ENCODE results near the gene GREB1. TPM values are rescaled to one million over a fixed set of nuclear protein-coding genes. Genes with fewer than 3 reads are reported as not detected.

Gene GREB1
- total RNA-seq, 4 donors from 2014 or later = 3.0 to 6.1 (median 4.3) TPM

DNA sequence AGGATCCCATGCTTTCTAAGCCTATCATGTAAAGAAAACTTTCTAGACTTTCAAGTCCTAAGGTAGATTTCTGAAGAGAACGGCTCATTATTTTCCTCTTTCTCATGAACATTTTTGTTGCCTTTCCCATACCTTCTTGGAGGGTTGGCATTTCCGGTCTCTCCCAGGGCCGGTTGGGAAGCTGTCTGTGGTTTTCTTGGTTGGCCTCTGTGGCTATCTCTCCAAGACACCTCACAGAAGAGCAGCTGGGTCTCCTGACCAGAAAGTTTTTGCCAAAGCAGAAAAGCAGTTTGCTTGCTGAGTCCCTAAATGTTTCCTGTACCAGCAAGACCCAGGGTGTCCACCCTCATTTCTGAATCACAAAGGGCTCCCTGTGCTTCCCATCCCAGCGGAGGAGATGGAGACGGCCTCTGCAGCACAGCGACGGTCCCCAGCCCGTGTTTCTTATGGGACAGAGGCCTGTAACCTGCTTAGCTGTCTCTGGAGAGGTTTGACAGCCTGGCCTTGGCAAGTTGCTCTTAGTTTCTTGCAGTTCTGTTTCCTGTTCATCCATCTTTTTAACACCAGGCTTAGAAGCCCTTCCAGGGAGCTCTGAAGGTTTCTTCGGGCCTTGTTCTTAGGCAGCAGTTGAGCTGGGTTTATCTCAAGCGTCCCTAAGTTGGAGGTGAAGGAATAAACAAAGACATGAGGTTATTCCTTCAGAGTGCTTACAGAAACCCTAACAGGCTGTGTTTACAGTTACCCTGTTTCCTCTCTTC is 39.8 kb downstream of the GREB1 start:
- WGBS = 75% methylated on average over 10 of the region's 10 CpGs
- TF ChIP-seq POLR2AphosphoS5 (IDR thresholded peaks at IDR 0.05) (no peak), EP300 (IDR thresholded peaks at IDR 0.05) (no peak), POLR2A (IDR thresholded peaks at IDR 0.05) (no peak)
- TF ChIP-seq, protein P1, sequence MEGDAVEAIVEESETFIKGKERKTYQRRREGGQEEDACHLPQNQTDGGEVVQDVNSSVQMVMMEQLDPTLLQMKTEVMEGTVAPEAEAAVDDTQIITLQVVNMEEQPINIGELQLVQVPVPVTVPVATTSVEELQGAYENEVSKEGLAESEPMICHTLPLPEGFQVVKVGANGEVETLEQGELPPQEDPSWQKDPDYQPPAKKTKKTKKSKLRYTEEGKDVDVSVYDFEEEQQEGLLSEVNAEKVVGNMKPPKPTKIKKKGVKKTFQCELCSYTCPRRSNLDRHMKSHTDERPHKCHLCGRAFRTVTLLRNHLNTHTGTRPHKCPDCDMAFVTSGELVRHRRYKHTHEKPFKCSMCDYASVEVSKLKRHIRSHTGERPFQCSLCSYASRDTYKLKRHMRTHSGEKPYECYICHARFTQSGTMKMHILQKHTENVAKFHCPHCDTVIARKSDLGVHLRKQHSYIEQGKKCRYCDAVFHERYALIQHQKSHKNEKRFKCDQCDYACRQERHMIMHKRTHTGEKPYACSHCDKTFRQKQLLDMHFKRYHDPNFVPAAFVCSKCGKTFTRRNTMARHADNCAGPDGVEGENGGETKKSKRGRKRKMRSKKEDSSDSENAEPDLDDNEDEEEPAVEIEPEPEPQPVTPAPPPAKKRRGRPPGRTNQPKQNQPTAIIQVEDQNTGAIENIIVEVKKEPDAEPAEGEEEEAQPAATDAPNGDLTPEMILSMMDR (IDR thresholded peaks at IDR 0.05) = no peak
- Histone ChIP-seq H3K36me3 (no peaks in the 10 kb centered on the region), H3K27me3 (no peaks in the 10 kb centered on the region), H3K4me1 (peaks cover 4% of the 10 kb centered on the region), H3K9me3 (no peaks in the 10 kb centered on the region), H3K4me3 (no peak overlapping the region), H3K27ac (no peak overlapping the region)
- no peak for DNase-seq (ENCODE audit: low spot score in 2 of 2)

DNA sequence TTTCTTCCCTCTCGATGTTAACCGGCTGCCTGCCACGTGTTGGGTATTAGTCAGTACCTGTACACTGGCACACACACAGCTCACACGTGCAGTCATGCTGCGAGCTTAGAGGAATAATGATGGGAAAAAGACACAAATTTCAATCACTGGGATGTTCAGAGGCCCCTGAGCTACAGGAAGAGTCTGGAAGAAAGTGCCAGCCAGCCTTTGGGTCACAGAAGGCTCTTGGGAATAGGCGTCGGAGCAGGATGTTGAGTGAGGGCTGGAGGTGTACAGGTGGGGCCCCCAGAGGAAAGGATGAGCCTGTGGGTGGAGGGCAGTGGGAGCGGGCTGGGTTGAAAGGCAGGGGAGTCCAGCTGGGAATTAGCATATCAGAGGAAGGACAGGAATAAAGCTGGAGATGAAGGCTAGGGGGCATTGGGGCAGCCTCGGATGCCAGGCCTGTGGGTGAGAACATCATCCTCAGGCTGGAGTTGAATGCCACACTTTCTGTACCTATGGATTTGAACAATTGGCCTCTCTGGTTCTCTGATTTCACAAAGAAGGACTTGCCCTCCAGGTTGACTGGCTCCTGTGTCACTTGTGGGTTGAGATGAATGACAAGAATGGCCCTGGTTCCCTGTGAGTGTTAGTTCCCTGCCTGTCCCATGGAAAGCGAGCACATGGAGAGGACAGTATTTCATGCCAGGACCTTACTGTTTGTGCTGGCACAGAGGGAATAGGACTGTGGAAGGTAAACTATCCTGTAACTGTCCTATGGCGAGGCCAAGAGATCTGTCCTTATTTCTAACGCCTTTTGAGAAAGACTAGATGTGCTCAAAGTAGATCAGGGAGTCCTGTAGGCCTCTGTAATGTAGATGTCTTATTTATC is 40.6 kb downstream of the GREB1 start:
- no peak overlapping the region for H3K27ac ChIP-seq
- no peaks in the 10 kb centered on the region for H3K36me3 ChIP-seq
- H3K27me3 ChIP-seq = no peaks in the 10 kb centered on the region
- WGBS = 82% methylated on average over 12 of the region's 12 CpGs
- H3K4me3 ChIP-seq = no peak overlapping the region
- TF ChIP-seq POLR2A (IDR thresholded peaks at IDR 0.05) (no peak), POLR2AphosphoS5 (IDR thresholded peaks at IDR 0.05) (no peak), EP300 (IDR thresholded peaks at IDR 0.05) (no peak)
- TF ChIP-seq, protein P1 (IDR thresholded peaks at IDR 0.05) = no peak
- H3K4me1 ChIP-seq = peaks cover 4% of the 10 kb centered on the region
- H3K9me3 ChIP-seq = no peaks in the 10 kb centered on the region
- DNase-seq (ENCODE audit: low spot score in 2 of 2) = no peak

DNA sequence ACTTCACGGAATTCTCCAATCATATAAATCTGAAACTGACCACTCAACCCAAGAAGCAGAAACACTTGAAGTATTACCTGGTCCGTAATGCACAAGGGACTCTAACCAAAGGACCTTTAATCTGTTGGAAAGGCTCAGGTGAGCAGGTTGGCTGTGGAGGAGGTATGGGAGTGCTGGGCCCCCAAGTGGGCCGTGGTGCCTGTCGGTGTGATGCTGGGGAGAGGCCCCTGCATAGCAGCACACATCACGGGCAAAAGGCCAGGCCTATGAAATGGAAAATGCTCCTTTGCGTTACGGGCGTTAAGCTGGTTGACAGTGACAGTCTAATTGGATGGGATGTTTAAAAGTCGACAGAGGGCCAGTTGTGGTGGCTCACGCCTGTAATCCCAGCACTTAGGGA is 42.6 kb downstream of the GREB1 start:
- no peak for DNase-seq (ENCODE audit: low spot score in 2 of 2)
- H3K36me3 ChIP-seq = no peaks in the 10 kb centered on the region
- no peak for TF ChIP-seq EP300 (IDR thresholded peaks at IDR 0.05)
- H3K4me3 ChIP-seq = no peak overlapping the region
- H3K27ac ChIP-seq = no peak overlapping the region
- WGBS = 96% methylated on average over 10 of the region's 10 CpGs
- H3K4me1 ChIP-seq = peaks cover 5% of the 10 kb centered on the region
- no peaks in the 10 kb centered on the region for H3K27me3 ChIP-seq
- no peaks in the 10 kb centered on the region for H3K9me3 ChIP-seq

DNA sequence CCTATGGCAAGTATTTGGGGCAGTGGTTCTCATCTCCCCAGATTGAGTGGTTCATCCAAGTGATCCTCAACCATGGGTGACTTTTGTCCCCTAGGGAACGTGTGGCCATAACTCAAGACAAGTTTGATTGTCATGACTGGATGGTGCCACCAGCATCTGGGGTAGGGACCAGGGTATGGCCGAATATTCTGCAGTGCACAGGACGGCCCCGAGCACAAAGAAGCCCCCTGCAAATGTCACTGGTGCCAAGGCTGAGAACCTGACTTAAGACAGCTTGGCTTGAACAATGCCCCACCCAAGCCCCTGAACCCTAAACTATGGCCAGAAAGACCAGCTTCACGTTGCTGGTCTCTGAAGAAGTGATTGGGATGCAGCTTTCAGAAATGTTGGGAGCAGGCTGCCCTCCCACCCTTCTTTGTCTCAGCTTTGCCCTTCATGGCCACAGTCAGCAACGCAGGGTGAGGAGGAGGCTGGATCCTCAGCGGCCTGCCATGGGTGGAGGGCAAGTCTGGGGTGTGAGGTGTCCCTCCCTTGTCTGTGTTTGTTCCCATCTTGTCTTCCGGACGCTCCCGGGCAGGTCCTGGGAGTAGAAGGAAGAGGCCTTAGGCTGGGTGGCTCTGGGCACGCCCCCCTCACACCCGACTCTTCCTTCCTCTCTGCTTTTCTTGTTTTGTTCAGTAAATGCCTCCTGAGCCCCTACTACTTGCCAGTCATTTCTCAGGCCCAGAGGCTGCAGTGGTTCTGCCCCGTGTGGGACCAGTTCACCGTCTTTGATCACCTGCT is 43.4 kb downstream of the GREB1 start:
- Histone ChIP-seq H3K27me3 (no peaks in the 10 kb centered on the region), H3K4me3 (no peak overlapping the region), H3K36me3 (no peaks in the 10 kb centered on the region), H3K4me1 (peaks cover 14% of the 10 kb centered on the region), H3K9me3 (no peaks in the 10 kb centered on the region), H3K27ac (no peak overlapping the region)
- TF ChIP-seq POLR2A (IDR thresholded peaks at IDR 0.05) (no peak), EP300 (IDR thresholded peaks at IDR 0.05) (no peak), POLR2AphosphoS5 (IDR thresholded peaks at IDR 0.05) (no peak)
- WGBS = 70% methylated on average over 10 of the region's 14 CpGs
- no peak for DNase-seq (ENCODE audit: low spot score in 2 of 2)

DNA sequence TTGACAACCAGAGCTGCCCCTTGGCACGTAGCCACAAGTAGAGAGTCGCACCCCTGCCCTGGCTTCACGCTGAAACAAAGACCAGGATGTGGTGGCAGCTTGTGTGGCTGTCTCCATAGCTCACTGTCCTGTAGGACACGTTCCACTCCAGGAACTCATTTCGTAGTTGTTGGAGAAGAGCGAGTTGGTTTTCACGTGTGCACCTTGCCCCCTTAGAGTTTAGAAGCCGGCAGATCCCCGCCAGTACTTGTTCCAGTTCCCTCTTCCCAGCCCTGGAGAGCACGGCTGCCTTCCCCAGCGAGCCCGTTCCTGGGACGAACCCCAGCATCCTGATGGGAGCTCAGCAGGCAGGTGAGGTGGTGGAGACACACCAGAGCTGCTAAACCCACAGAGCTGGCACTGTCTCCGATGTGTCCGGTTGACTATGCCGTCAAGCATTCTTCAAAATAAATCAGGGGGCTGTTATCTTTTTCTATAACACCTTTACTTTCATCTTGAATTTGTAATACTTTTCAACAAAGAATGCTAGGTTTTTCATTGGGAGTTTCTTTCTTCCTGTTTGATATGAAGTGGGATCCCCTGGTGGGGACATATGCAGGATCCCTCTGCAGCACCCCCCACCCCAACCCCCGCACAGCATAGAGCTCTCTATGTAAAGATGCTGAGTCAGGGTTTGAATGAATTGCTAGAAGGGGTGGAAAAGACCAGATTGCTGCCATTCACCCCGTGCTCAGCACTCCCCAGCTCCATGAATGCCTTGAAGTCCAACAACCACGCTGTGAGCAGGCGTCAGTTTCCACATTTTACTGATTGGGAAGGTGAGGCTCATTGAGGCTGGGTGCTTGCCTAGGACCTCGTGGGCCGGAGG is 44.5 kb downstream of the GREB1 start:
- no peak for TF ChIP-seq POLR2AphosphoS5 (IDR thresholded peaks at IDR 0.05)
- TF ChIP-seq, protein P1 (IDR thresholded peaks at IDR 0.05) = no peak
- no peak for TF ChIP-seq EP300 (IDR thresholded peaks at IDR 0.05)
- Histone ChIP-seq H3K4me3 (no peak overlapping the region), H3K4me1 (peaks cover 21% of the 10 kb centered on the region), H3K27ac (no peak overlapping the region), H3K27me3 (no peaks in the 10 kb centered on the region), H3K36me3 (no peaks in the 10 kb centered on the region), H3K9me3 (no peaks in the 10 kb centered on the region)
- WGBS = 79% methylated on average over 22 of the region's 22 CpGs
- DNase-seq (ENCODE audit: low spot score in 2 of 2) = no peak
